Measurements from ENCODE around the gene RNF115.
"Not testable (repeated sequence)": the region's sequence is repeated elsewhere in the genome, so short reads cannot be mapped to it uniquely, and the experiment has no call there.

RNF115 gene

DNA sequence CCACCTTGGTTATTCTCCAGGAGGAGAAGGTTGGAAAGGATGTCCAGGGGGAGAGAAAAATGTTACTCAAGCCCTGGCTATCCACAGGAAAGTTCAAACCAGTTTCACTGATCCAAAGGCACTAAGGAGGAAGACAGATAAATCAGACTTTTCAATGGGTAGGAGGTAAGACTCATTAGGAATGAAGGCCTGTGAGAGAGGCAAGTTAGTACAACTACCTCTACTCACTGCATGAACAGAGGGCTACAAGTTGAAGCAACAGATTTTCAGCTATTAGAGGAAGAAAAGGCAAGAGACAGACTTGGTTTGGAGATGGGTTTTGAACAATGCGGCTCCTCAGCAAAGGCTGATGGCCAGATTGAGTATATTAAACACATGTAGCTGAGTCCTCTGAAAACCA lies 87.7 kb downstream of the RNF115 start:
- TF ChIP-seq, protein P1, sequence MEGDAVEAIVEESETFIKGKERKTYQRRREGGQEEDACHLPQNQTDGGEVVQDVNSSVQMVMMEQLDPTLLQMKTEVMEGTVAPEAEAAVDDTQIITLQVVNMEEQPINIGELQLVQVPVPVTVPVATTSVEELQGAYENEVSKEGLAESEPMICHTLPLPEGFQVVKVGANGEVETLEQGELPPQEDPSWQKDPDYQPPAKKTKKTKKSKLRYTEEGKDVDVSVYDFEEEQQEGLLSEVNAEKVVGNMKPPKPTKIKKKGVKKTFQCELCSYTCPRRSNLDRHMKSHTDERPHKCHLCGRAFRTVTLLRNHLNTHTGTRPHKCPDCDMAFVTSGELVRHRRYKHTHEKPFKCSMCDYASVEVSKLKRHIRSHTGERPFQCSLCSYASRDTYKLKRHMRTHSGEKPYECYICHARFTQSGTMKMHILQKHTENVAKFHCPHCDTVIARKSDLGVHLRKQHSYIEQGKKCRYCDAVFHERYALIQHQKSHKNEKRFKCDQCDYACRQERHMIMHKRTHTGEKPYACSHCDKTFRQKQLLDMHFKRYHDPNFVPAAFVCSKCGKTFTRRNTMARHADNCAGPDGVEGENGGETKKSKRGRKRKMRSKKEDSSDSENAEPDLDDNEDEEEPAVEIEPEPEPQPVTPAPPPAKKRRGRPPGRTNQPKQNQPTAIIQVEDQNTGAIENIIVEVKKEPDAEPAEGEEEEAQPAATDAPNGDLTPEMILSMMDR (IDR thresholded peaks at IDR 0.05; ENCODE audit: borderline replicate concordance, insufficient read depth, low read depth, low read length): no peak

DNA sequence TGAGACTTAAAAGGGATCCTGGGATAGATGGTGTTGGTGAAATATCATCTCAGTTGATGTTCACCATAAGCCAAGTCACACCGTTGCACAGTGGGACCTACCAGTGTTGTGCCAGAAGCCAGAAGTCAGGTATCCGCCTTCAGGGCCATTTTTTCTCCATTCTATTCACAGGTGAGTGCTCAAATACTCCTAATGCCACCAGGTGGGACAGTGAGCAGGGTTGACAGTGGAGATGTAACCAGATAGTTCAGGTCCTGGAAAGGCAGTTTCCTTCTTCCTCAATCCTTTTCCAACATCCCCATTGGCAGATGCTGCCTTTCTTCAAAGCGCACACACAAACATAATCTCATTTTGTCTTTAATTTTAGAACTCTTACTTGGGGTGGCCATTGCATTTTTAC lies 93.0 kb downstream of the RNF115 start:
- TF ChIP-seq, protein P1 (IDR thresholded peaks at IDR 0.05; ENCODE audit: borderline replicate concordance, insufficient read depth, low read depth, low read length): no peak
- no peak overlapping the region for H3K4me3 ChIP-seq (ENCODE audit: low read depth, low read length)

More for the DNA sequence above, 87.7 kb downstream of the RNF115 start:
- no peak overlapping the region for H3K4me3 ChIP-seq (ENCODE audit: low read depth, low read length)

DNA sequence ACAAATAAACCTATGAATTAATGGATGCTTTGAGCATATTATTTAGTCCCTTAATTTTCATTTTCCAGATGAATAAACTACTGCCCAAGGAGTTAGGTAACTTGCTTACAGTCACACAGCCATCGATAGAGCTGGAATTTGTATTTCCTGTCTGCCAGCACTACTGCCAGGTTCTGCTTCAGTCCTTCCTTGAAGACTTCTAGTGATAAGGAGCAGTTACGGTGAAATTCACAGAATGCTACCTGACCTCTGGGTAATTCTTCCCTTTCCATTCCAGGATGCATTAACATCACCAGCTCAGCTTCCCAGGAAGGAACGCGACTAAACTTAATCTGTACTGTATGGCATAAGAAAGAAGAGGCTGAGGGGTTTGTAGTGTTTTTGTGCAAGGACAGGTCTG lies 93.4 kb downstream of the RNF115 start:
- TF ChIP-seq, protein P1 (IDR thresholded peaks at IDR 0.05; ENCODE audit: borderline replicate concordance, insufficient read depth, low read depth, low read length): no peak
- no peak overlapping the region for H3K4me3 ChIP-seq (ENCODE audit: low read depth, low read length)

DNA sequence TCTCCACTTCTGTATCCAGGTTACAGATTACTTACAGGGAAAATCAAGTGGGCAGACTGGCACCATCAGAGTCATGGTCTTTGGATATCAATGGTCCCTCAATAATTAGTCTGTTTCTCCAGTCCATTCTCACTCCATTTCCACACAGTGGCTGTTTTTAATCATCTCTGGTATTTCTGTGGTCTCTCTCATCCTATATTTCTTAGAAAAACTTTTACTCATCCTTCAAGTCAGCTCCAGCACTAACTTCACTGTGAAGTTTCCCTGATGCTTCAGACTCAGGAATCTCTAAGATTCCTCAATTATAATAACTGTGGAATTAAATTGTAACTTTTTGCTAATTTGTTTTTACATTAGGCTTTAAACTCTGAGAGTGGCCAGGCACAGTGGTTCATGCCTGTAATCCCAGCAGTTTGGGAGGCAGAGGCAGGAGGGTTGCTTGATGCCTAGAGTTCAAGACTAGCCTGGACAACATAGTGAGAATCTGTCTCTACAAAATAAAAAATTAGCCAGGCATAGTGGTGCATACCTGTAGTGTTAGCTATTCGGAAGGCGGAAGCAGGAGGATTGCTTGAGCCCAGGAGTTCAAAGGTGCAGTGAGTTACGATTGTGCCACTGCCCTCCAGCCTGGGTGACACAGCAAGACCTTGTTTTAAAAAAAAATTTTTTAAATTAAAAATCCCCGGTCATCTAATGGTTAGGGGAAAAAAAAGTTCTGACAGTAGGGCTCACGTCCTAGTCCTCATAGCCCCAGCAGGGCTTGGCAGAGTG lies 94.0 kb downstream of the RNF115 start:
- no peak overlapping the region for H3K4me3 ChIP-seq (ENCODE audit: low read depth, low read length)
- TF ChIP-seq, protein P1 (IDR thresholded peaks at IDR 0.05; ENCODE audit: borderline replicate concordance, insufficient read depth, low read depth, low read length): no peak

DNA sequence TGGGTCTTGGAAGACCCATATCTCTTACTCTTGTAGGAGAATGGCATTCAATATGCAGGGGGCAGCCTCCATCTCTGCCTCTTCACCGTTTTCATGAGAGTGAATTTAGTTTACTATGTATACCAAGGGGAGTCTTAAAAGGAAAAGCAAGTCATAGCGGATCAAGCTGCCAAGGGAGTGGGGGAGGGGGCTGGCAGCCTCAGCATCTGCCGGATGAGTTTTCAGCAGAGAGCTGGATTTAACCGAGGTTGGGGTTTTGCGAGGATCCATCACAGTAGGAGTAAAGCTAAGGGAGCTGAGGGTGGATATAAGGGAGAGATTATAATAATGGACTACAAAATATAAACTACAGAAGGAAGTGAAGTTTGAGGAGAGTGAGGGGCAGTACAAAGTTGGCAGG lies 94.7 kb downstream of the RNF115 start:
- TF ChIP-seq, protein P1 (IDR thresholded peaks at IDR 0.05; ENCODE audit: borderline replicate concordance, insufficient read depth, low read depth, low read length): no peak
- H3K4me3 ChIP-seq (ENCODE audit: low read depth, low read length): no peak overlapping the region

DNA sequence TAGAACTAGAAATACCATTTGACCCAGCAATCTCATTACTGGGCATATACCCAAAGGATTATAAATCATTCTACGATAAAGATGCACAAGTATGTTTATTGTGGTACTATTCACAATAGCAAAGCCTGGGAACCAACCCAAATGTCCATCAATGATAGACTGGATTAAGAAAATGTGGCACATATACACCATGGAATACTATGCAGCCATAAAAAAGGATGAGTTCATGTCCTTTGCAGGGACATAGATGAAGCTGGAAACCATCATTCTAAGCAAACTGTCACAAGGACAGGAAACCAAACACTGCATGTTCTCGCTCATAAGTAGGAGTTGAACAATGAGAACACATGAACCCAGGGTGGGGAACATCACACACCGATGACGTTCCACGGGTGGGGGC lies 97.7 kb downstream of the RNF115 start:
- not testable (repeated sequence) for H3K4me3 ChIP-seq (ENCODE audit: low read depth, low read length)

DNA sequence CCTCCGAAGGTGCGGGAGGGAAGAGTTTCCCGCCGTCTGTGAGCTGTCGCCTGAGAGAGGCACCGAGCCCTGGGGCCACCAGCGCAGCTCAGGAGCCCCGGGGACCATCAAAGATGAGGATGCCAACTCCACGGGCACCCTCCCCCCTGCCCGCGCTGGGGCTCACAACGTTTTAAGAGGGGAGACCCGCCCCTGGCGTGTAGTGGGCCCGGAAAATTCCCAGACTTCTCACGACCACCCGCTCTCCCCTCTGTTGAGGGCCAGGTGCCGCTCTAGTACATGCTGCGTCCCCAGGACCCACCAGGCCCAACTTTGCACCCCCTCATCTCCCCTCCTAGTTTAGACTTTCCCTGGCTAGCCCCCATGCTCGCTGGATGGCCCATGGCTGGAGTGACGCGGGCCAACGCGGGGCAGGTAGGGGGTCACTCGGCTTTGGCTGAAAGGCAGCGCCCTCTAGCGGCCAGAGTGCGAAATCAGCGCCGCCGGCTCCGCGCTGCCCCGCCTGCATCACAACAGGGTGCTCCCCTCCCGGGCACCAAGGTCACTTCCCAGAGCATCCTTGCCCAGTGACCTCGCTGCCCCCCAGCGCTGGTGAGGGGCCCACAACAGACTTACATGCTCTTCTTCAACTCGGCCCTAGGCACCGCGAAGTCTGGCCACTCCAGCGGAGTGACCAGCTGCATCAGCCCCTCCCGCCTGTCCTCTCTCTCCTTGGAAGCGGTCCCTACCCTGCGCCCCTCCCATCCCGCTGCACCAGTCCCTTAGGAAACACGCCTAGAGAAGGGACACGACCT lies 102.8 kb downstream of the RNF115 start:
- H3K4me3 ChIP-seq (ENCODE audit: low read depth, low read length): peak overlapping the region; percentile 13
- TF ChIP-seq, protein P1 (IDR thresholded peaks at IDR 0.05; ENCODE audit: borderline replicate concordance, insufficient read depth, low read depth, low read length): peak; percentile 90
